ENCODE results near the gene A4GNT.
"Not testable (repeated sequence)": the region's sequence is repeated elsewhere in the genome, so short reads cannot be mapped to it uniquely, and the experiment has no call there.

The A4GNT gene

DNA sequence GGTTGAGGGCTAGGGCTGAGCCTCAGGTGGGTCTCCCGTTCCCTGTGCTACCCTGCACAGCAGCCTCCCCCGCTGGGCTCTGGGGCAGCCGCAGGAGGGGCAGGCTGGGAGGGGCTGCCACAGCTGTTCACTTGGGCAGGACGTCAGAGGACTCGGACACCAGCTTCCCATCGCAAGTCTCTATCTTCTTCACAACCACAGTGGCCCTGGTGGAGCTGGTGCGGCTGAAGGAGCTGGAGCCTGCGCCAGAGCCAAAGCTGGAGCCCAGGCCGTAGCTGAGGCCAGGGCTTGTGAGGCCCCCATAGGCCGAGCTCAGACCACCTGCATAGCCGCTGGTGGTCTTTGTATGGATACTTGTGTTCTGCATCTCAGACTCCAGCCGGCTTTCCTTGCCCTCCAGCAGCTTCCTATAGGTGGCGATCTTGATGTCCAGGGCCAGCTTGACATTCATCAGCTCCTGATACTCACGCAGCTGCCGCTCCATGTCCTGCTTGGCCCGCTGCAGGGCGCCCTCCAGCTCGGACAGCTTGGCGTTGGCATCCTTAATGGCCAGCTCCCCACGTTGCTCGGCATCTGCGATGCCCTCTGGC lies 30.7 kb downstream of the A4GNT start:
- not testable (repeated sequence) for H3K4me3 Mint-ChIP-seq, H3K36me3 Mint-ChIP-seq, ATAC-seq, H3K4me1 Mint-ChIP-seq, H3K27ac Mint-ChIP-seq, H3K27me3 Mint-ChIP-seq, H3K9me3 Mint-ChIP-seq

DNA sequence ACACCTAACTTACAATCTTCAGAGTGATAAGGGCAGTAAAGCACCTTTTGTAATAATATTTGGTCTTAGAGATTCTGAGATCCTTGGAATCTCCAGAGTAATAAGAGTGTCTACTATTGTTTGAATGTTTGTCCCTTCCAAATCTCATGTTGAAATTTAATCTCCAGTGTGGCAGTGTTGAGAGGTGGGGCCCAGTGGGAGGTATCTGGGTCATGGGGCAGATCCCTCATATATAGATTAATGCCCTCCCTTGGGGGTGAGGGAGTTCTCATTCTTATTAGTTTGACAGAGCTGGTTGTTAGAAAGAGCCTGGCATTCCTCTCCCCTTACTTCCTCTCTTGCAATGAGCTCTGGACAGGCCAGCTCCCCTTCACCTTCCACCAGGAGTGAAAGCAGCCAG lies 32.8 kb downstream of the A4GNT start:
- Mint-ChIP-seq H3K9me3 (no peaks in the 10 kb centered on the region), H3K4me3 (no peak overlapping the region), H3K36me3 (no peaks in the 10 kb centered on the region), H3K4me1 (no peaks in the 10 kb centered on the region), H3K27me3 (peaks cover 15% of the 10 kb centered on the region), H3K27ac (no peak overlapping the region)
- no peak for ATAC-seq

GRCh38 chr3:138097192-138098172 lies 34.7 kb downstream of the A4GNT start:
- Mint-ChIP-seq H3K9me3 (no peaks in the 10 kb centered on the region), H3K4me3 (no peak overlapping the region), H3K27ac (no peak overlapping the region), H3K4me1 (no peaks in the 10 kb centered on the region), H3K36me3 (no peaks in the 10 kb centered on the region), H3K27me3 (peaks cover 8% of the 10 kb centered on the region)
- ATAC-seq = peak; percentile 48

DNA sequence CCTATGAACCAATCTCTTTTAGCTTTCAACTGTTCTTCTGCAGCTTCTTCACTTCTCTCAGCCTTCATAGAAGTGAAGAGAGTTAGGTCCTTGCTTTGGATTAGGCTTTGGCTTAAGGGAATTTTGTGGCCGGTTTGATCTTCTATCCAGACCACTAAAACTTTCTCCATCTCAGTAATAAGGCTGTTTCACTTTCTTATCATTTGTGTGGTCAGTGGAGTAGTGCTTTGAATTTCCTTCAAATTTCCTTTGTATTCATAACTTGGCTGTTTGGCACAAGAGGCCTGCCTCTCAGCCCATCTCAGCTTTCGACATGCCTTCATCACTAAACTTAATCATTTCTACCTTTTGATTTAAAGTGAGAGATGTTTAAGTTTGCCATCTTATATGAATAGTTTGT lies 38.5 kb downstream of the A4GNT start:
- Mint-ChIP-seq H3K4me1 (no peaks in the 10 kb centered on the region), H3K27me3 (peaks cover 8% of the 10 kb centered on the region), H3K4me3 (no peak overlapping the region), H3K27ac (no peak overlapping the region), H3K9me3 (no peaks in the 10 kb centered on the region), H3K36me3 (no peaks in the 10 kb centered on the region)
- no peak for ATAC-seq

DNA sequence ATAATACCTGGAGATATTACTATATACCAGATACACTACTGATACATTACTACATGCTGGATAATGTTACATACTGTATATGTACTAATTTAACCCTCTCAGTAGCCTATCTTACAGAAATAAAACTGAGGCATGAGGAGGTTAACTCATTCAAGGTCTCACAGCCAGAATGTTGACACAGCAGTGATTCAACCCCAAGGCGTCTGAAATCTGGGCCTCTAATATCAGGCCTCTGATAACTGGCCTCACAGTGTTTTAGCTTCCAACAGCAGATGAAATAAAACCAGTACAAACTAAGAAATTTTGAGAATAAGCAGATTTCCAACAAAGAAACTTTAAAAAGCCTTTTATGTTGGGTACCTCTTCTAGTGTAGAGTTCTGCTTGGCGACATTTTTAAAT lies 40.2 kb downstream of the A4GNT start:
- Mint-ChIP-seq H3K4me3 (no peak overlapping the region), H3K36me3 (no peaks in the 10 kb centered on the region), H3K9me3 (no peaks in the 10 kb centered on the region), H3K27ac (no peak overlapping the region), H3K27me3 (peaks cover 8% of the 10 kb centered on the region), H3K4me1 (no peaks in the 10 kb centered on the region)
- no peak for ATAC-seq

GRCh38 chr3:138089091-138089490 lies 43.1 kb downstream of the A4GNT start:
- Mint-ChIP-seq H3K4me3 (no peak overlapping the region), H3K27me3 (peaks cover 4% of the 10 kb centered on the region), H3K9me3 (no peaks in the 10 kb centered on the region), H3K27ac (no peak overlapping the region), H3K4me1 (no peaks in the 10 kb centered on the region), H3K36me3 (no peaks in the 10 kb centered on the region)
- ATAC-seq = no peak

- H3K27me3 Mint-ChIP-seq = peaks cover 19% of the 10 kb centered on the region
- not testable (repeated sequence) for H3K4me1 Mint-ChIP-seq, H3K27ac Mint-ChIP-seq, H3K4me3 Mint-ChIP-seq, H3K9me3 Mint-ChIP-seq, H3K36me3 Mint-ChIP-seq, ATAC-seq
Measured at GRCh38 chr3:138085745-138086144, 46.4 kb downstream of the A4GNT start.

GRCh38 chr3:138084196-138084595 lies 48.0 kb downstream of the A4GNT start:
- Mint-ChIP-seq H3K27me3 (peaks cover 27% of the 10 kb centered on the region), H3K4me3 (no peak overlapping the region), H3K4me1 (no peaks in the 10 kb centered on the region), H3K36me3 (no peaks in the 10 kb centered on the region), H3K27ac (no peak overlapping the region), H3K9me3 (no peaks in the 10 kb centered on the region)
- ATAC-seq = no peak

- Mint-ChIP-seq H3K36me3 (no peaks in the 10 kb centered on the region), H3K27ac (no peak overlapping the region), H3K27me3 (peaks cover 27% of the 10 kb centered on the region), H3K9me3 (no peaks in the 10 kb centered on the region), H3K4me1 (no peaks in the 10 kb centered on the region), H3K4me3 (no peak overlapping the region)
- no peak for ATAC-seq
Measured at GRCh38 chr3:138082992-138083386, 49.2 kb downstream of the A4GNT start.

DNA sequence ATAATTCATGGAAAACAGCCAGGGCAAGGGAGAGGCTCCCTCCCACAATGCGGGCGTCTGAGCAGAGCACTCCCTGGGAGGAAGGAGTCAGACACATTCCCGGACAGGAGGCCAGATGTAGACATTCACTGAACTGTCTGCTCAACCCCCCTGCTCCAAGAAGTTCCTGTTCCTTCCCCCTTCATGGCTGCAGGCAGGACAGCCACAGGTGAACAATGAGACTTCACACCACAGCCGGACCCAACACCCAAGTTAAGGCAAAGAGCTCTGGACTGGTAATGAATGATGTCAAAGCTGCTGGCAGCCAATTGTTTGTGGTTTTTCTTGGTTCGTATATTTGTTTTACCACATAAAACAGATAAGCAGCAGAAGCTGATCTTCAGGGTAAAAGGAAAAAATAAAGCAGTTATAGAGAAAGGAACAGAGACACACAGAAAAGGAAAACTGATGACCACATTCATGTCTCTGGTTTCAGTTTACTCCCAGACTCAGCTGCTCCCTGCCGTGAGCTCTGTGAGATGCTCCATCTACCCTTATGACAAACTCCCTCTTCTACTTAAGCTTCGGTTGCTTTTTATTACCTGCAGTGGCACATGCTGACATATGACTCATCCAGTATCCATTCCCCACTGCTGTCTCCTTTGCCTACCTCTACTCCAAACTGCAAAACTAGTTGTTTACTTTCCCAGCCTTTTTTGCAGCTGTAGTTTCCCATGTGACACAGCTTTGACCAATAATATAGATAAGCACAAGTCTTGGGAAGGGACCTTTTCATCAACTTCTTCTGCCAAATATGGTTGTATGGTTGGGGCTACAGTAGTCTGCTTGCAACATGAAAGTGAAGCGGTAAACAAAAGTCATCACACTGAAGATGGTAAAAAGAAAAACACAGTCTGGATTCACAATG lies 49.9 kb downstream of the A4GNT start:
- H3K4me3 Mint-ChIP-seq = no peak overlapping the region
- H3K36me3 Mint-ChIP-seq = no peaks in the 10 kb centered on the region
- H3K27me3 Mint-ChIP-seq = peaks cover 27% of the 10 kb centered on the region
- ATAC-seq = no peak
- no peaks in the 10 kb centered on the region for H3K9me3 Mint-ChIP-seq
- H3K4me1 Mint-ChIP-seq = no peaks in the 10 kb centered on the region
- H3K27ac Mint-ChIP-seq = no peak overlapping the region

GRCh38 chr3:138081371-138082084 lies 50.7 kb downstream of the A4GNT start:
- ATAC-seq = peak; percentile 27
- Mint-ChIP-seq H3K27ac (no peak overlapping the region), H3K4me1 (no peaks in the 10 kb centered on the region), H3K27me3 (peaks cover 27% of the 10 kb centered on the region), H3K9me3 (no peaks in the 10 kb centered on the region), H3K36me3 (no peaks in the 10 kb centered on the region), H3K4me3 (no peak overlapping the region)

DNA sequence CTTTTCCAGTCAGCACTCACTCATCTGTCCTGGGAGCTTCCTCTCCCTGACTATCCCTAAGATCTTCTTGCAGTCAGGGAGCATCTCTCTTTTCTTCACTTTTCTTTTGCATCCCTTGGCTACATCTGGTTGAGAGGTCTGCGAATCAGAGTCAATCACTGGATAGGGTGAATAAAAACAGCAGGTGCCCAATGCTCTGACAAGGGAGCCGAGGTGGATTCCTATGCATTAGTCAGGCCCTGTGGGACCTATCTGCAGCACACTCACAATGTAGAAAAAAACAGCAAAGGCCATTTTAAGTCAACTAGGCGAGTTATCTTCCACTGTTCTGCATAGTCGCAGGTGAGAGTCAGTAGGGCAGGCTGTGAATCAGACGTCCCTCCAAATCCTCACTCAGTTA lies 52.3 kb downstream of the A4GNT start:
- H3K27ac Mint-ChIP-seq = no peak overlapping the region
- H3K36me3 Mint-ChIP-seq = no peaks in the 10 kb centered on the region
- no peaks in the 10 kb centered on the region for H3K4me1 Mint-ChIP-seq
- ATAC-seq = no peak
- no peaks in the 10 kb centered on the region for H3K9me3 Mint-ChIP-seq
- H3K27me3 Mint-ChIP-seq = peaks cover 27% of the 10 kb centered on the region
- H3K4me3 Mint-ChIP-seq = no peak overlapping the region

GRCh38 chr3:138078901-138079344 lies 53.3 kb downstream of the A4GNT start:
- Mint-ChIP-seq H3K4me1 (no peaks in the 10 kb centered on the region), H3K4me3 (no peak overlapping the region), H3K27ac (no peak overlapping the region), H3K36me3 (no peaks in the 10 kb centered on the region), H3K27me3 (peaks cover 21% of the 10 kb centered on the region), H3K9me3 (peaks cover 3% of the 10 kb centered on the region)
- no peak for ATAC-seq

DNA sequence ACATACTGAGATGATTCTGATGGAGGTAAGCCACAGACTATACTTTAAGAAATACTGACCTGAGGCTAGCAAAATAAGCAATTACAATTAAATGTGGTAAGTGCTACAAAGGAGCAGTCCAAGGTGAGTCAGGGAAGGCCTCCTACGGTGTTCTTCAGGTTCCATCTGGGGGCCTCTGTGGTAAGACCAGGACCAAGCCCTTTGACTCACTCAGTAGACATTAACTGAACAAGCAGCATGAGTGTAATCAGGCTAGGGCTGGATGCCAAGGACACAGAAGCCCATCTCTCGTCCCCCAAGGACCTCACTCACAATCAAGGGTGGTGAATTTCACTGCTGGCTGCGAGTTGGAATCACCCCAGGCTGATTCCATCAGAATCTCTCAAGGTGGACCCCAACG lies 54.1 kb downstream of the A4GNT start:
- Mint-ChIP-seq H3K36me3 (no peaks in the 10 kb centered on the region), H3K27me3 (peaks cover 15% of the 10 kb centered on the region), H3K9me3 (peaks cover 10% of the 10 kb centered on the region), H3K4me1 (no peaks in the 10 kb centered on the region), H3K4me3 (no peak overlapping the region), H3K27ac (no peak overlapping the region)
- no peak for ATAC-seq

Data from stimulated activated memory B cell treated with anti-CD40 and anti-IgM and Interleukin-4, amounts not matched to agents 10 μg/mL and 1 μg/mL and 100 μg/mL, for 72 hours (primary cell).